Body of pancreas (tissue), 4 donors: ENCODE data around the gene LRFN2.

Source experiments
- CTCF ChIP-seq, 7 experiments: fragments of 450-650 bp in 4 of 7; fragments of 200-600 bp in 3 of 7; sonication (generic) in 3 of 7; IDR thresholded peaks; one replicate each; pipeline ENCODE4 v1.5.1; 2016 to 2019; ENCODE audit warnings: antibody characterized with exemption in 7 of 7
- POLR2A ChIP-seq, 3 donors: fragments of 450-650 bp; IDR thresholded peaks; one replicate each; pipeline ENCODE4 v1.6.1; 2016; ENCODE audit warnings: antibody characterized with exemption in 3 of 3, mild to moderate bottlenecking in 2 of 3

GRCh38 chr6:40587240-40588069 is at the start of gene LRFN2:
- TF ChIP-seq CTCF (IDR thresholded peaks at IDR 0.05), result peak; percentile 32 to 77 (median 64)
- peak in 1 of 3 donors; percentile 21 for TF ChIP-seq POLR2A (IDR thresholded peaks at IDR 0.05)
